ENCODE results near the gene ATP8A1. TPM values are rescaled to one million over a fixed set of nuclear protein-coding genes. Genes with fewer than 3 reads are reported as not detected.

Gene ATP8A1
- total RNA-seq, 1 experiment from 2014 or later = 0.80 TPM

DNA sequence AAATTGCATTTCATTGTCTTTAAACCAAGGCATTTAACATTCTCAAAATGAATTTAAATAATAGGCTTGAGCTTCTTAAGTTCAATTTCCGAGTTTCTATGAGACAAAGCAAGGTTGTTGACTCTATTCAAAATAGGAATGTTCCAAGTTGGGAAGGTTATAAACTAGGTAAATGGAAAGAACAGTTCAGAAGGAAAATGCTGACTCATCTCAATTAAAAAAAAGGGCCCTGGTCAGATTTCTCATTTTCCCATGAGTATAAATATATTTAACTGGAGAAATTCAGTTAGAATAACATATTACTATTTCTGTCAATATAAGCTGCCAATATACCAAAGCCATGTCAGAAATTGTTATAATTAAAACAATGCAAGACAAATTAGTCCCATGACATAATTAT is 113.8 kb downstream of the ATP8A1 start:
- in situ Hi-C loops (cut with HindIII; ENCODE audit: low pct_unique_long_range_greater_than_20kb, low sequenced_read_pairs) (no loop called here), intact Hi-C loops (cut with micrococcal nuclease; ENCODE audit: unreplicated experiment) (no loop called here)
- no peaks in the 10 kb centered on the region for H3K36me3 ChIP-seq (ENCODE audit: control insufficient read depth, insufficient read depth, low read length)
- ChIA-PET CTCF (no interaction called here), POLR2A (no interaction called here)
- ATAC-seq = no peak
- TF ChIP-seq, protein P1, sequence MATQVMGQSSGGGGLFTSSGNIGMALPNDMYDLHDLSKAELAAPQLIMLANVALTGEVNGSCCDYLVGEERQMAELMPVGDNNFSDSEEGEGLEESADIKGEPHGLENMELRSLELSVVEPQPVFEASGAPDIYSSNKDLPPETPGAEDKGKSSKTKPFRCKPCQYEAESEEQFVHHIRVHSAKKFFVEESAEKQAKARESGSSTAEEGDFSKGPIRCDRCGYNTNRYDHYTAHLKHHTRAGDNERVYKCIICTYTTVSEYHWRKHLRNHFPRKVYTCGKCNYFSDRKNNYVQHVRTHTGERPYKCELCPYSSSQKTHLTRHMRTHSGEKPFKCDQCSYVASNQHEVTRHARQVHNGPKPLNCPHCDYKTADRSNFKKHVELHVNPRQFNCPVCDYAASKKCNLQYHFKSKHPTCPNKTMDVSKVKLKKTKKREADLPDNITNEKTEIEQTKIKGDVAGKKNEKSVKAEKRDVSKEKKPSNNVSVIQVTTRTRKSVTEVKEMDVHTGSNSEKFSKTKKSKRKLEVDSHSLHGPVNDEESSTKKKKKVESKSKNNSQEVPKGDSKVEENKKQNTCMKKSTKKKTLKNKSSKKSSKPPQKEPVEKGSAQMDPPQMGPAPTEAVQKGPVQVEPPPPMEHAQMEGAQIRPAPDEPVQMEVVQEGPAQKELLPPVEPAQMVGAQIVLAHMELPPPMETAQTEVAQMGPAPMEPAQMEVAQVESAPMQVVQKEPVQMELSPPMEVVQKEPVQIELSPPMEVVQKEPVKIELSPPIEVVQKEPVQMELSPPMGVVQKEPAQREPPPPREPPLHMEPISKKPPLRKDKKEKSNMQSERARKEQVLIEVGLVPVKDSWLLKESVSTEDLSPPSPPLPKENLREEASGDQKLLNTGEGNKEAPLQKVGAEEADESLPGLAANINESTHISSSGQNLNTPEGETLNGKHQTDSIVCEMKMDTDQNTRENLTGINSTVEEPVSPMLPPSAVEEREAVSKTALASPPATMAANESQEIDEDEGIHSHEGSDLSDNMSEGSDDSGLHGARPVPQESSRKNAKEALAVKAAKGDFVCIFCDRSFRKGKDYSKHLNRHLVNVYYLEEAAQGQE (IDR thresholded peaks at IDR 0.05; ENCODE audit: insufficient read depth in 1 of 2, low read depth in 2 of 2, low read length in 1 of 2) = no peak
- TF ChIP-seq TCF7L2 (IDR thresholded peaks at IDR 0.05; ENCODE audit: low read depth, low read length) = no peak
- TF ChIP-seq, protein P2, sequence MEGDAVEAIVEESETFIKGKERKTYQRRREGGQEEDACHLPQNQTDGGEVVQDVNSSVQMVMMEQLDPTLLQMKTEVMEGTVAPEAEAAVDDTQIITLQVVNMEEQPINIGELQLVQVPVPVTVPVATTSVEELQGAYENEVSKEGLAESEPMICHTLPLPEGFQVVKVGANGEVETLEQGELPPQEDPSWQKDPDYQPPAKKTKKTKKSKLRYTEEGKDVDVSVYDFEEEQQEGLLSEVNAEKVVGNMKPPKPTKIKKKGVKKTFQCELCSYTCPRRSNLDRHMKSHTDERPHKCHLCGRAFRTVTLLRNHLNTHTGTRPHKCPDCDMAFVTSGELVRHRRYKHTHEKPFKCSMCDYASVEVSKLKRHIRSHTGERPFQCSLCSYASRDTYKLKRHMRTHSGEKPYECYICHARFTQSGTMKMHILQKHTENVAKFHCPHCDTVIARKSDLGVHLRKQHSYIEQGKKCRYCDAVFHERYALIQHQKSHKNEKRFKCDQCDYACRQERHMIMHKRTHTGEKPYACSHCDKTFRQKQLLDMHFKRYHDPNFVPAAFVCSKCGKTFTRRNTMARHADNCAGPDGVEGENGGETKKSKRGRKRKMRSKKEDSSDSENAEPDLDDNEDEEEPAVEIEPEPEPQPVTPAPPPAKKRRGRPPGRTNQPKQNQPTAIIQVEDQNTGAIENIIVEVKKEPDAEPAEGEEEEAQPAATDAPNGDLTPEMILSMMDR (IDR thresholded peaks at IDR 0.05) = no peak
- TF ChIP-seq SIN3A (IDR thresholded peaks at IDR 0.05; ENCODE audit: borderline replicate concordance, insufficient read depth, low read depth, low read length) = no peak
- TF ChIP-seq POLR2AphosphoS5 (IDR thresholded peaks at IDR 0.05; ENCODE audit: low read depth, low read length) = no peak
- no peak overlapping the region for H3K27ac ChIP-seq (ENCODE audit: low read length)
- H3K4me1 ChIP-seq (ENCODE audit: control insufficient read depth, insufficient read depth, low read length) = no peaks in the 10 kb centered on the region
- DNase-seq (ENCODE audit: low read depth, low spot score) = no peak
- BruUV-seq (replicated peaks) = no TSS peak
- no peaks in the 10 kb centered on the region for H3K9me3 ChIP-seq (ENCODE audit: control insufficient read depth, insufficient read depth, low read depth, low read length)
- no peak overlapping the region for H3K4me3 ChIP-seq (ENCODE audit: low read depth in 2 of 2, low read length in 2 of 2)
- H3K27me3 ChIP-seq (ENCODE audit: control insufficient read depth, insufficient read depth, low read length) = no peaks in the 10 kb centered on the region

- Histone ChIP-seq H3K36me3 (ENCODE audit: control insufficient read depth, insufficient read depth, low read length) (no peaks in the 10 kb centered on the region), H3K4me3 (ENCODE audit: low read depth in 2 of 2, low read length in 2 of 2) (no peak overlapping the region), H3K9me3 (ENCODE audit: control insufficient read depth, insufficient read depth, low read depth, low read length) (no peaks in the 10 kb centered on the region), H3K4me1 (ENCODE audit: control insufficient read depth, insufficient read depth, low read length) (no peaks in the 10 kb centered on the region), H3K27me3 (ENCODE audit: control insufficient read depth, insufficient read depth, low read length) (no peaks in the 10 kb centered on the region), H3K27ac (ENCODE audit: low read length) (no peak overlapping the region)
- TF ChIP-seq SIN3A (IDR thresholded peaks at IDR 0.05; ENCODE audit: borderline replicate concordance, insufficient read depth, low read depth, low read length) = no peak
- TF ChIP-seq TCF7L2 (IDR thresholded peaks at IDR 0.05; ENCODE audit: low read depth, low read length) = no peak
- TF ChIP-seq, protein P2 (IDR thresholded peaks at IDR 0.05) = no peak
- no peak for TF ChIP-seq POLR2AphosphoS5 (IDR thresholded peaks at IDR 0.05; ENCODE audit: low read depth, low read length)
- TF ChIP-seq, protein P1 (IDR thresholded peaks at IDR 0.05; ENCODE audit: insufficient read depth in 1 of 2, low read depth in 2 of 2, low read length in 1 of 2) = no peak
- ATAC-seq = no peak
- in situ Hi-C loops (cut with HindIII; ENCODE audit: low pct_unique_long_range_greater_than_20kb, low sequenced_read_pairs) = no loop called here
- BruUV-seq (replicated peaks) = no TSS peak
- ChIA-PET POLR2A (no interaction called here), CTCF (no interaction called here)
- intact Hi-C loops (cut with micrococcal nuclease; ENCODE audit: unreplicated experiment) = no loop called here
- no peak for DNase-seq (ENCODE audit: low read depth, low spot score)
Observed at GRCh38 chr4:42541647-42542046, 115.3 kb downstream of the ATP8A1 start.
